GM12865 (cell line): ENCODE measurements around the gene SAA1.

Source experiments
- DNase-seq: peaks from one replicate; pipeline ENCODE4 v3.0.0; 2010; ENCODE audit warnings: low read depth
- H3K4me3 ChIP-seq: 2 replicates; pipeline ENCODE4 v1.5.1; 2011; ENCODE audit warnings: mild to moderate bottlenecking, low read depth, low read length, control low read depth
- TF ChIP-seq, protein P1 (sequence below): IDR thresholded peaks from 2 replicates; pipeline ENCODE4 v1.5.1; 2011; ENCODE audit warnings: low read length, control low read depth, low read depth, inconsistent platforms; ENCODE audit not compliant: insufficient read depth; ENCODE audit errors: missing control alignments

SAA1 gene

DNA sequence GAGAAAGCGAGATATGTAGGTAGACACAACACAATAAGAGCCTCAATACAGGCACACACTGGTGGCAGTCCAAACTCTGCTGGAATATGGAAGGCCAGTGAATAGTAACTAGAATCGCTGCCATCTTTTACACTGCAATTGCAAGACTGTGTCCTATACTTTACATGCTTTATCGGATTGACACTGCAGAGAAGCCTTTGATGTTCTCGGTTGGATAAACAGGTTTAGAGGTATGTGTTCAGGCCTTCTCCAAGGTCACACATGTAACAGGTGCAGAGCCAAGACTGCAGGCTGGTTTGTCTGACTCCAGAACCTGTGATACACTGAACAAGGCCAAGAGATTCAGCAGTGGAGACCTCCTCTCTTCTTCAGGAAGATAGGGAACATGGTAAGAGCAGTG lies 5.1 kb downstream of the SAA1 start:
- H3K4me3 ChIP-seq: no peak overlapping the region
- TF ChIP-seq, protein P1, sequence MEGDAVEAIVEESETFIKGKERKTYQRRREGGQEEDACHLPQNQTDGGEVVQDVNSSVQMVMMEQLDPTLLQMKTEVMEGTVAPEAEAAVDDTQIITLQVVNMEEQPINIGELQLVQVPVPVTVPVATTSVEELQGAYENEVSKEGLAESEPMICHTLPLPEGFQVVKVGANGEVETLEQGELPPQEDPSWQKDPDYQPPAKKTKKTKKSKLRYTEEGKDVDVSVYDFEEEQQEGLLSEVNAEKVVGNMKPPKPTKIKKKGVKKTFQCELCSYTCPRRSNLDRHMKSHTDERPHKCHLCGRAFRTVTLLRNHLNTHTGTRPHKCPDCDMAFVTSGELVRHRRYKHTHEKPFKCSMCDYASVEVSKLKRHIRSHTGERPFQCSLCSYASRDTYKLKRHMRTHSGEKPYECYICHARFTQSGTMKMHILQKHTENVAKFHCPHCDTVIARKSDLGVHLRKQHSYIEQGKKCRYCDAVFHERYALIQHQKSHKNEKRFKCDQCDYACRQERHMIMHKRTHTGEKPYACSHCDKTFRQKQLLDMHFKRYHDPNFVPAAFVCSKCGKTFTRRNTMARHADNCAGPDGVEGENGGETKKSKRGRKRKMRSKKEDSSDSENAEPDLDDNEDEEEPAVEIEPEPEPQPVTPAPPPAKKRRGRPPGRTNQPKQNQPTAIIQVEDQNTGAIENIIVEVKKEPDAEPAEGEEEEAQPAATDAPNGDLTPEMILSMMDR: no peak
- DNase-seq: no peak

DNA sequence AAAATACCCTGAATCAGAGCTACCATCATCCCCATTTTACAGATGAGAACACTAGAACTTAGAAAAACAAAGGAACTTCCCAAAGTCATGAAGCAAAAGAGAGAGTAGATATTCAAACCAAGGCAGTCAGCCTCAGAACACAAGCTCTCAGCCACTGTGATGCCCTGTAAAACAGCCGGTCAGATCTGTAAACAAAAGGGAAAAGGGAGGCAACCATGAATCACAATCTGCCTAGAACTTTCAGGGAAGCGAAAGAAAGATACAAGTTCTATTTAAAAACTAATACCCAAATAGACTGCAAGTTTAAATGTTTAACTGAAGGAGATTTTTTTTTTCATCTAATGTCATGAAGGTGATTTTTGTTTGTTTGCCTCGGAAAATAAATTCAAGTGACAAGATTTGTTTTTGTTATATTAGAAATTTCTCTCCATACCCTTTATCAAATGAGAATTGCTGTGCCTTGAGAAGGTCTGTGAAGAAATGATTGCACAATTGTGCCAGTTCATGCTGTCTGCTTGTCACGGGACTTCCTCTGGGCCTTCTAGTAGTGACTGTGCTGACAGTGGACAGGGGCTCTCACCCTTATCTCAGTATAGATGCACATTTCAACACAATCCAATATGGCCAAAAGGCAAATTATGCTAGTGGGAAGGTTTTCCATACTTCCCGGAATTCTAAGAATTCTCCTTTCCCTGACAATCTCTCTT lies 11.7 kb downstream of the SAA1 start:
- H3K4me3 ChIP-seq: no peak overlapping the region
- TF ChIP-seq, protein P1: no peak
- no peak for DNase-seq

DNA sequence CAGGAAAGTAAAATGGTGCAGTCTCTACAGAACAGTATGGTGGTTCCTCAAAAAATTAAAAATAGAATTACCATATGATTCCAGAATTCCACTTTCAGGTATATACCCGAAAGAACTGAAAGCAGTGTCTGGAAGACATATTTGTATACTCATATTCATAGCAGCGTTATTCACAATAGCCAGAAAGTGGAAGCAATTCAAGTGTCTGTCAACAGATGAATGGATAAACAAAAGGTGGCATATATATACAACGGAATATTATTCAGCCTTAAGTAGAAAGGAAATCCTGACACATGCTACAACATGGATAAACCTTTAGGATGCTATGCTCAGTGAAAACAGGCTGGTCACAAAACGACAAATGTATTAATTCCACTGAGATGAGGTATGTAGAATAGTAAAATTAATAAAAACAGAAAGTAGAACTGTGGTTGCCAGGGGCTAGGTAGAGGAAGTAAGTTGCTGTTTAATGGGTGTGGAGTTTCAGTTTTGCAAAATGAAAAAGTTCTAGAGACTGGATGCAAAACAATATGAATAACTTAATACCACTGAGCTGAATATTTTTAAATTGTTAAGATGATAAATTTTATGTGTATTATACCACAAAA lies 14.5 kb downstream of the SAA1 start:
- peak overlapping the region; percentile 29 for H3K4me3 ChIP-seq
- peak; percentile 63 for DNase-seq

DNA sequence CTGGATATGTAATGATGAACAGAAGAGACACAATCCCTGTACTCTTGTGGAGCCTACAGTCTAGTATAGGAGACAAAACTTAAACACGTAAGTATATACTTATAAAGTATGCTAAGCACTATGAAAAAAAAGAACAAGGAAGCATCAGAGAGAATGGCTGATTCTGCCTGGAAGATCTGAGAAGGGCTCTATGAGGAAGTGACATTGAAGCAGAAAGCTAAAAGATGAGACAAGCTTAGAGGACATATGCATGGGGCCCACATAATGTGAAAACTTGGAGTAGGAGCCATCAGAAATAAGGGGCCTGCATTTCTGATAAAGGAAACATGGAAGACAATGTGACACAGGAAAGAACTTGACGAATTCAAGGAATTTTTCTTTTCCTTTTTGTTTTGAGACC lies 16.6 kb downstream of the SAA1 start:
- DNase-seq: no peak
- TF ChIP-seq, protein P1: no peak
- no peak overlapping the region for H3K4me3 ChIP-seq

More for the DNA sequence above, 14.5 kb downstream of the SAA1 start:
- TF ChIP-seq, protein P1: no peak

DNA sequence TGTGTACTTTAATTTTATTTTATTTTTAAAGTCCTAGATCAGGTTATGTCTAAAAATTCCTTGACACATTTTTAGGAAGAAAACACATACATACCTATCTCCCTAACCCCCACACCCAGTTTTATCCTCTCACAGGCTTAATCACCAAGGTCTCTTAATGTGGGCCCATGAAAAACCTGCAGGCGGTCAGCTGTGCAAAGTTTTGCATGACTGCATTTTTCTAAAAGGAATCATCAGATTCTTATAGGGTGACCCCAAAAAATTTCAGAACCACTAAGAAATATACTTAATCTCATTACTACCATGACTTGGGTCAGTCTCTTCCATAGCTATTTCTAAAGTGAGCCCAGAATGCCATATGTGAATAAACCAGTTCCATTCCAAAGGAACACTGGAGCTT lies 19.8 kb downstream of the SAA1 start:
- no peak for DNase-seq
- TF ChIP-seq, protein P1: no peak
- no peak overlapping the region for H3K4me3 ChIP-seq

DNA sequence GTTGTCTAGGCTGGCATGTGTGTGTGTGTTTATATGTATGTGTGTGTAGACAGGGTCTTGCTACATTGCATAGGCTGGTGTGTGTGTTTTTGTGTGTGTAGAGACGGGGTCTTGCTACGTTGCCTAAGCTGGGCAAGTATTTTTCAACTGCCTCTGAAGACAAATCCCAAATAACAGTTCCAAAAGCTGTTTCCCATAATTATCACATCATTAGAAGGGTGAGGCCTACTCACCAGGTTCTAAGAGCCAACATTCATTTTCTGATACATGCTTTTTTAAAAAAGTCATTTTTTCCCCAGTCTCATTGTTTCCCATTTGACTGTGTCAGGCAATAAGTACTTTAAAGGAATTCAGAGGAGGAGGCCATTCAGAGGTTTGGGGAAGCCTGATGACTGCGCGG lies 22.8 kb downstream of the SAA1 start:
- DNase-seq: no peak
- TF ChIP-seq, protein P1: no peak
- H3K4me3 ChIP-seq: no peak overlapping the region
